Motor neuron (in vitro differentiated cells): ENCODE measurements around the gene GHR. TPM values are rescaled to one million over a fixed set of nuclear protein-coding genes. Genes with fewer than 3 reads are reported as not detected.
A peak's percentile ranks its signal among the peaks of the same experiment; 100 is the strongest.

ENCODE experiments used
- ATAC-seq, 8 experiments: fragments of 200-7000 bp; cut with Tn5 transposase; replicated peaks in 6 of 8; 2 replicates each; pipeline ENCODE4 v1.8.0; 2021; ENCODE audit warnings: mild to moderate bottlenecking in 8 of 8, moderate library complexity in 8 of 8
- H3K27ac ChIP-seq, 2 donors: fragments of 250-450 bp; sonication (Bioruptor Pico); 2 replicates each; pipeline ENCODE4 v1.9.0; 2021; ENCODE audit warnings: antibody characterized with exemption in 2 of 2, mild to moderate bottlenecking in 2 of 2, moderate library complexity in 1 of 2
- H3K4me1 ChIP-seq, 2 donors: fragments of 250-450 bp; sonication (Bioruptor Pico); replicated peaks in 1 of 2; 2 replicates each; pipeline ENCODE4 v1.6.1; 2021; ENCODE audit warnings: antibody characterized with exemption in 2 of 2, mild to moderate bottlenecking in 2 of 2, moderate library complexity in 1 of 2
- H3K4me3 ChIP-seq, 5 donors: fragments of 250-450 bp; sonication (Bioruptor Pico); 2 replicates each; pipeline ENCODE4 v1.9.0; 2021; ENCODE audit warnings: antibody characterized with exemption in 5 of 5, mild to moderate bottlenecking in 5 of 5, moderate library complexity in 4 of 5
- WGBS, 10 experiments: fragments of 450-650 bp; shearing (Covaris generic); methylation state at CpG; one replicate each; pipeline ENCODE4 v1.0.0; 2022; 5-methylcytosine and 5-hydroxymethylcytosine counted together
- in situ Hi-C, 9 experiments: fragments of 400-800 bp; cut with MboI; loops; one replicate each; pipeline ENCODE4 v1.15.0; 2021; ENCODE audit warnings: low sequenced_read_pairs in 9 of 9, low pct_unique_long_range_greater_than_20kb in 2 of 9; ENCODE audit not compliant: unreplicated experiment in 9 of 9
- total RNA-seq, 8 experiments: library from RNA; unstranded; fragments of 300-600 nt; gene quantifications; 2 replicates each; pipeline versions ENCODE4 v1.2.3 to v1.2.4, GENCODE V29; 2022

The GHR gene
- total RNA-seq, 8 experiments from 2014 or later, result 0.33 to 11.8 (median 2.2) TPM

DNA sequence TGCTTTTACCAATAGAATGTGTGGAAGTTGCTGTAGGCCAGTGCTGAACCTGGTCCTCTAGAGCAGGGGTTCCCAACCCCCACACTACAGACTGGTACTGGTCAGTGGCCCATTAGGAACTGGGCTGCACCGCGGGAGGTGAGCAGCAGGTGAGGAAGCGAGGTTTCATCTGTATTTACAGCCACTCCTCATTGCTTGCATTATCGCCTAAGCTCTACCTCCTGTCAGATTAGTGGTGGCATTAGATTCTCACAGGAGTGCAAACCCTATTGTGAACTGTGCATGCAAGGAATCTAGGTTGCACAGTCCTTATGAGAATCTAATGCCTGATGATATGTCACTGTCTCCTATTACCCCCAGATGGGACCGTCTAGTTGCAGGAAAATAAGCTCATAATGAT lies 327.3 kb downstream of the GHR start:
- no peak for ATAC-seq
- H3K4me1 ChIP-seq, result no peaks in the 10 kb centered on the region
- WGBS, 10 experiments, result 56 to 100% (median 100%) methylated on average over 1 to 5 of the region's 5 CpGs; no CpG with 5 or more reads in 4 of the 10 experiments
- H3K27ac ChIP-seq, result no peak overlapping the region
- H3K4me3 ChIP-seq, result no peak overlapping the region
- in situ Hi-C loops, result loop anchor here in 5 of 9 experiments (25.0 kb wide), 2 partner anchors 738 to 888 kb away; partner anchors contain the start of gene OXCT1 (in 3 of the 5)

DNA sequence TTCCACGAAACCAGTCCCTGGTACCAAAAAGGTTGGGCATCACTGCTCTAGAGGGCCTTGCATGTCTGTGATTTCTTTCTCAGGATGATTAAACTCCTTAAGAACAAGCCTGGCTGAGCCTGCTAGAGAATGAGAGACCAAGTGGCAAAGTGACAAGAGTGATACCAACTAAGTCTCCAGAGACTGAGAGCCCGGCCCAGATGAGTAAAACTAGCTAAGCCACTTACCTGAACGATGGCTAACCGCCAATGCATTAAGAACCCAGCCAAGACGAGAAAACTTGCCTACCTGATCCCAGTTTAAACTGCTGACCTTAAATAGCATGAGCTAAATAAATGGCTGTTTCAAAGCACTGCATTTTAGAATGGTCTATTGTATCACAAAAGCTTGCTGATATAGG lies 327.8 kb downstream of the GHR start:
- no peak for ATAC-seq
- in situ Hi-C loops, result loop anchor here in 5 of 9 experiments (25.0 kb wide), 2 partner anchors 739 to 889 kb away; partner anchors contain the start of gene OXCT1 (in 3 of the 5)
- 25 to 100% (median 57%) methylated on average over 1 to 5 of the region's 5 CpGs for WGBS, 10 experiments
- Histone ChIP-seq H3K4me3 (no peak overlapping the region), H3K27ac (no peak overlapping the region), H3K4me1 (no peaks in the 10 kb centered on the region)

DNA sequence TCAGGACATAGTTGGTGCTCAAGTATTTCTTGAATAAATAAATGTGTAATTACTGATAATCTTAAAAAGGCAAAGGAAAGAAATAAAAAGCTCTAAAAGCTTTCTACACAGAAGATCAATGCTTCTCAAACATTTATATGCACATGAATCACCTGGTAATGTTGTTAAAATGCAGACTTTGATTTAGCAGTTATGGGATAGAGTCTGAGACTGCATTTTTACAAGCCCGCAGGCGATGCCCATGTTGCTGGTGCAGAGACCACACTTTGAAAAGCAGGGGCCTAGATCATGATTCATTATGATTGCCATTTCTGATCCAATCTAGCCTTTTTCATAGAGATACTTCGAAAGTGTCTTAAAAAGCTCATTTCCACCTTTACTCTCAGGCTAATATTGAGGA lies 329.9 kb downstream of the GHR start:
- Histone ChIP-seq H3K27ac (no peak overlapping the region), H3K4me3 (no peak overlapping the region), H3K4me1 (no peaks in the 10 kb centered on the region)
- in situ Hi-C loops, result loop anchor here in 5 of 9 experiments (25.0 kb wide), 2 partner anchors 741 to 891 kb away; partner anchors contain the start of gene OXCT1 (in 3 of the 5)
- peak in 3 of 8 experiments; percentile 23 to 33 (median 25) for ATAC-seq
- WGBS, 10 experiments, result 43 to 92% (median 78%) methylated on average over 1 to 3 of the region's 3 CpGs

DNA sequence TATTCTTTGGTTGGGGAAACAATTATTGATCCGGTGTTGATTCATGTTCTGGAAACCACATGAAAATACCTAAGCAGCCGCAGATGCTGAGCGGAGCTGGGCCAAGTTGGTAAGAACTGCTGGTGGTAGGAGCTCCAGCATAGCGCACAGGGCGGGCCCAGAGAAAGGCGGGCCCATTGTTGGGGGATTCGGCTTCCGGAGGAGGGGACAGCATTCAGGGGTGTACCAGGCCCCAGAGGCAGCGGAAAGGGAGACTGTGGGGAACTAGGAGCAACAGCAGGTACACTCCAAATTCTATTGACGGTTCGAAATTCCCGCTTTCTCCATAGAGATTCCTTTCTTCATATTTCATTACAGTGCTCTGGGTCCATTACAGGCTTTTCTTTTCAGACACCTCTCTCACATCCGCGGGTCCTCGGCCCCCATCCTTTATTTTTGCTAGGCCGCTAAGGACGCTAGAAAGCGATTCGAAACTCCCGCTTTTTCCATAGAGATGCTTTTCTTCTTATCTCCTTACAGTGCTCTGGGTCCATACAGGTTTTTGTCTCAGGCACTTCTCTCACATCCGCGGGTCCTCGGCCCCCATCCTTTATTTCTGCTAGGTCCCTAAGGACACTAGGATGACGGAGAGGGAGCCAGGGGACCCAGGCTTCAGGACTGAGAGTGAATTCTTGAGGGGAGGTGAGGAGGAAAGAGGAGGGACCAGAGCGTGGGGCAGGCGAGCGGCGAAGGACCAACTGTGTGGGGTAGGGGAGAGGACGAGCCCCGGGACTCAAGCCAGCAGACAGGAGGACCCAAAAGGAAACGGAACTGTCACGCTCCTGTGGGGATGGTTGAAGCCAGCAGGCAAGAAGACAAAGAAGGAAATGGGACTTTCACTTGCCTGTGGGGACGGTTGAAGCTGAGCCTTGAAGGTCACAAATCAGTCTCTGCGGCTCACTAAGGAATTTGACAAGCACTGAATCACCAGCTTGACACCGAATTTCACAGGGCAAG lies 333.7 kb downstream of the GHR start, which contains the start of gene CCDC152:
CCDC152 (plus strand) TSS at position 213 of the 996 bp plus-strand sequence. CDS start 2,304 bp downstream, outside the sequence.
- Histone ChIP-seq H3K4me3 (peak within 1 kb of the TSS in 2 of 5 donors; percentile 12 to 34), H3K27ac (no peak within 1 kb of the TSS), H3K4me1 (no peaks in the 10 kb centered on the region)
- in situ Hi-C loops, result loop anchor here in 5 of 9 experiments (25.0 kb wide), 2 partner anchors 745 to 895 kb away; partner anchors contain the start of gene OXCT1 (in 3 of the 5)
- WGBS, 10 experiments, result 1 to 96% (median 36%) methylated on average over 1 to 29 of the region's 35 CpGs
- peak in 5 of 8 experiments; percentile 88 to 100 (median 93) for ATAC-seq

DNA sequence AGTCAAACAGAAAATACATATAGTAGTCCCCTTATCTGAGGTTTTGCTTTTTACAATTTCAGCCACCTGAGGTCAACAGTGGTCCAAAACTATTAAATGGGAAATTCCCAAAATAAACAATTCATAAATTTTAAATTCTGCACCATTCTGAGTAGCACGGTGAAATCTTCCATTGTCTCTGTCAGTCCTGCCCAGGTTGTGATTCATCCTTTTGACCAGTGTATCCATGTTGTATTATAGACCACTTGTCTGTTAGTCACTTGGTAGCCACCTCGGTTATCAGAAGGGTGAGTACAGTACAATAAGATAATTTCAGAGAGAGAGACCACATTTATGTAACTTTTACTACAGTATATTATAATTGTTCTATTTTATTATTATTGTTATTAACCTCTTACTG lies 336.2 kb downstream of the GHR start:
- Histone ChIP-seq H3K4me3 (no peak overlapping the region), H3K4me1 (no peaks in the 10 kb centered on the region), H3K27ac (no peak overlapping the region)
- ATAC-seq, result no peak
- in situ Hi-C loops, result loop anchor here in 5 of 9 experiments (25.0 kb wide), 2 partner anchors 747 to 897 kb away; partner anchors contain the start of gene OXCT1 (in 3 of the 5)
- WGBS, 10 experiments, result 0 to 100% (median 94%) methylated on average over 1 to 2 of the region's 2 CpGs

DNA sequence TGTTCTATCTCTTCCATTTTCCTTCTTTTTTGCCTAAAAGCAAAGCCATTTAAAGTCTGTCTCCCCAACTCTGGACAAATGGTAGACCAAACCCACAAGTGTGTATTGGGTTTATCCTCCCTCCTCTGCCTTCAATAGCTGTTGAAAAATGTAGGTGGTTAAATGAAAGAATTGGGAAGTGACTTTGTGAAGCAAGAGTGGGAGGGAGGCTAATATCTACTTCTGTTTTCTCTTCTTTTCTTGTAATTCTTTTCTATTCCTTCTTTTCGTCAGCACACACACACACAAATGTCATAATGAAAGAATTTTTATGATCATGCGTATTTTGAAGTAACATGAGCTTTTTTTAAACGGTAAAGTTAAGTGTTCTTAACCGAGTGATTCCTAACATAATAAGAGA lies 337.2 kb downstream of the GHR start:
- Histone ChIP-seq H3K27ac (no peak overlapping the region), H3K4me1 (no peaks in the 10 kb centered on the region), H3K4me3 (no peak overlapping the region)
- 73 to 100% (median 95%) methylated on average over 2 to 4 of the region's 4 CpGs for WGBS, 10 experiments
- ATAC-seq, result no peak
- in situ Hi-C loops, result loop anchor here in 6 of 9 experiments (10.0 to 25.0 kb wide), 3 partner anchors 748 to 906 kb away; partner anchors contain the start of gene OXCT1 (in 3 of the 6)

DNA sequence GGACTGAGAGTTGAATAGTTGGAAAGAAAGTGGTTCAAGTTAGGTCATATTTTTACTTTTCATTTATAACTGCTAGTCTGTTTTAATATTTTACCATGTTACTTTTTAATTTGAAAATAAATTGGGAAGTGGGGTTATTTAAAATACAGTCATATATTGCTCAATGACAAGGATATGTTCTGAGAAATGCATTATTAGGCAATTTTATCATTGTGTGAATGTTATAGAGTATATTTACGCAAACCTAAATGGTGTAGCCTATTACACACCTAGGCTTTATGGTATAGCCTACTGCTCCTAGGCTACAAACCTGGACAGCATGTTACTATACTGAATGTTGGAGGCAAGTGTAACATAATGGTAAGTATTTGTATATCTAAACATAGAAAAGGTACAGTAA lies 338.6 kb downstream of the GHR start:
- in situ Hi-C loops, result loop anchor here in 6 of 9 experiments (10.0 to 25.0 kb wide), 3 partner anchors 749 to 907 kb away; partner anchors contain the start of gene OXCT1 (in 3 of the 6)
- no peak for ATAC-seq
- 86 to 100% (median 95%) methylated on average over 1 of the region's 1 CpG; no CpG with 5 or more reads in 2 of the 10 experiments for WGBS, 10 experiments
- no peak overlapping the region for H3K27ac ChIP-seq
- H3K4me3 ChIP-seq, result no peak overlapping the region
- H3K4me1 ChIP-seq, result no peaks in the 10 kb centered on the region

DNA sequence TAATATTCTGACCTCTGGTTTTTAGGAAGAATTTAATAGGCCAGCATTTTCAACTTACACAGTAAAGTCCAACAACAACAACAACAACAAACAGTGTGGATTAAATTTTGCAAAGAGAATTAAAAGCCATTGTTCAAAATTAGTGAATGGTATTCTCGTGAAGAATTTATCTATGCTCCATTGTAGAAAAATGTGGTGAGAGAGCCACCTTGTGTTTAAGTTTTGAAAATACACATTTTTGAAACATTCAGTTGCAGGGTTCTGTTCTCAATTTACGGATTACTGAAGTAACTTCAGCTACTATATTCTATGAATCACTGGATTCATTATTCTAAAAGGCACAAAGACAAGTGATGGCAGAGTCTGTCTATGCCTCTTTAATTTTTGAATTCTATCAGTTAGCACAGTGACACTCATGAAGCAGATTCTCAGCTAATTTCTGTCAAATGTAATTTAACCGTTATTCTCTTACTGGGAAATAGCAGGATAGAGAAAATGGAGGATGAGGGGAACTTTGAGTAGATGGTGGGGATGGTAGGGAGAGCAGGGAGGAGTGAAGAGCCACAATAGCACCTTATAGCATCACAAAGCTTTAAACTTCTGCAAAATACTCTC lies 344.4 kb downstream of the GHR start:
- peak in 3 of 8 experiments; percentile 50 to 57 (median 52) for ATAC-seq
- in situ Hi-C loops, result loop anchor here in 6 of 9 experiments (10.0 to 25.0 kb wide), 3 partner anchors 755 to 913 kb away; partner anchors contain the start of gene OXCT1 (in 3 of the 6)
- WGBS, 10 experiments, result 8 to 100% (median 41%) methylated on average over 1 to 3 of the region's 3 CpGs
- no peaks in the 10 kb centered on the region for H3K4me1 ChIP-seq
- H3K4me3 ChIP-seq, result no peak overlapping the region
- no peak overlapping the region for H3K27ac ChIP-seq

DNA sequence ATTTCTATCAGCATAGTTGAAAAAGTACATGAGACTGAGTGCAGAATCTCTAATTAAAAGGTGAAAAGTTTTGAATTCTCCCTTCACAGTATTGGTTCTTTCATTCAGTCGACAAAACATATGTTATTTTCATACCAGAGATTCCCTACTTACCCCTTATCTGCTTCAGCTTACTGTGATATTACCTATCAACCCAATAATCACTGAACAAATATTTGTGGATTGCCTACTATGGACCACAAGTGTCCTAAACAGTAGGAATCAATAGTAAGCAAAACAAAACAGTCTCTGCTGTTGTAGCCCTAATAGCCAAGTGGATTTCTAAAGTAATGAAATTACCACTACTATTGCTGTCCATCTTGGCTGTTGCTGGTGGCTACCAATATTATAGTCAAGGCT lies 344.9 kb downstream of the GHR start:
- Histone ChIP-seq H3K4me1 (no peaks in the 10 kb centered on the region), H3K4me3 (no peak overlapping the region), H3K27ac (no peak overlapping the region)
- ATAC-seq, result no peak
- 0 to 33% (median 14%) methylated on average over 1 of the region's 1 CpG; no CpG with 5 or more reads in 3 of the 10 experiments for WGBS, 10 experiments
- in situ Hi-C loops, result loop anchor here in 6 of 9 experiments (10.0 to 25.0 kb wide), 3 partner anchors 756 to 913 kb away; partner anchors contain the start of gene OXCT1 (in 3 of the 6)

DNA sequence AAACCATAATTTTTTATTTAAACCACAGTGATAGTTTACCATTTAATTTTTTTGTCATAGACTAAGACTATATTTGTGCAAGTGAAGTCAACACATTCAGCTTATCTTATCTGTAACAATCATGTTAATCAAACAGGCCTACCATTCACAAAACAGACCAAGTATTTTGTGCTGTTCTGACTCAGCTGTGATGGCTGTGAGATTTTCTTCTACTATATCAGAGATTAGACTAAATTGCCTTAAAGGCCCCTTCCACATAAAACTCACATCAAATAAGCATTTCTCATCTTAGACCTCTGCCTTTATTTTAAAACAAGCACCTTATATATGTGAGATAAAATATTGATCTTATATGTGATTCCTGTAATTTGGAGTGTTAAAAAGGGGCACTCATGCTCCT lies 346.8 kb downstream of the GHR start:
- ATAC-seq, result no peak

More for the DNA sequence above, 346.8 kb downstream of the GHR start:
- H3K4me1 ChIP-seq, result no peaks in the 10 kb centered on the region
- in situ Hi-C loops, result loop anchor here in 5 of 9 experiments (25.0 kb wide), 2 partner anchors 758 to 908 kb away; partner anchors contain the start of gene OXCT1 (in 3 of the 5)
- no peak overlapping the region for H3K4me3 ChIP-seq
- H3K27ac ChIP-seq, result no peak overlapping the region
